ENCODE data around the gene LAT. TPM values are rescaled to one million over a fixed set of nuclear protein-coding genes. Genes with fewer than 3 reads are reported as not detected.

LAT gene
- total RNA-seq, 1 experiment from 2014 or later, result 4.3 TPM

DNA sequence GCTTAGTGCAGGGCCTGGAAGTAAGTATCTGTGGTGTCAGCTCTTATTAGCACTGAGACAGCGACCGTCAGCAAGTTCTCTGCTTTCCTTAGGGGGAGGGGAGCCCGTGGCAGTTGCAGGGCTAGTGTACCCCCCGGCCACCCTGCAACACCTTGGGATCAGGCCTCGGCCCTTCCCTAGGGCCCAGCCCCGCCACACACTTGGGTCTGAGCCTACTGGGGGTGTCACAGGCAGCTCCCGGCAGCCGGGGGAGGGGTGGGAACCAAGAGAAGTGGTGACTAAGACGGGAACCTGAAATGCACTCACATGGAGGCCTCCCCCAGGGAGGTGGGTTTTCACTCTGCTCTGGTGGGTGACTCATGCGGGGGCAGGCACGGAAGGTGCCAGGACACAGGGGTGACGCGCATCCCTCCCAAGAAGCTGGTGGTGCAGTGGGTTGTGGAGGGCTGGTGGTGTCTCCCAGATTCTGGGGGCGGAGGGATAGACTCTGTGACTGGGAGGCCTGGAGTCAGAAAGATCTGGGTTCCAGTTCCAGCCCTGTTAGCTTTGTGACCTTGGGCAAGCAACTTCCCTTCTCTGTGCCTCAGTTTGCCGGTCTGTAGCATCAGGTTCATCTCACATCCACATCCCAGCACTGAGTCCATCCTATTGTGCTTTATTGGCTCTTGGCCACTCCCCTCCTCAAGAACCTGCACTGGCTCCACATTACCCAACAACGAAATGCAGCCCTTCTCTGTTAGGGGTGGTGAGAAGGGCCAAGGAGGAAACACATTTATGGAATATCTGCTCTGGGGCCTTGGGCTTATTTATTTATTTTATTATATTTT, 44.5 kb downstream of the LAT start:
- Histone ChIP-seq H3T11ph (ENCODE audit: low read length) (no peak overlapping the region), H3K56ac (ENCODE audit: insufficient read length, low read depth, low read length) (no peak overlapping the region), H3K23me2 (ENCODE audit: insufficient read length, low read depth, low read length, poor library complexity, severe bottlenecking) (no peaks in the 10 kb centered on the region), H4K8ac (replicated peaks; ENCODE audit: insufficient read length, low read depth, low read length) (no peak overlapping the region), H3K4ac (ENCODE audit: low read depth, low read length) (no peak overlapping the region), H3K79me1 (ENCODE audit: insufficient read depth, low read depth, low read length, poor library complexity, severe bottlenecking) (no peaks in the 10 kb centered on the region), H4K91ac (ENCODE audit: insufficient read length, low read depth, low read length) (no peak overlapping the region), H3K79me2 (ENCODE audit: insufficient read depth, low read length) (no peaks in the 10 kb centered on the region), H3K4me2 (ENCODE audit: insufficient read depth, insufficient read length, low read length) (no peak overlapping the region), H3K27me3 (ENCODE audit: insufficient read depth, low read length) (no peaks in the 10 kb centered on the region), H3K18ac (ENCODE audit: insufficient read length, low read depth, low read length) (peak overlapping the region; percentile 54), H2BK20ac (ENCODE audit: low read depth, low read length, poor library complexity, severe bottlenecking) (no peak overlapping the region), H4K20me1 (ENCODE audit: control insufficient read depth, insufficient read depth, insufficient read length) (no peaks in the 10 kb centered on the region), H2AK5ac (ENCODE audit: insufficient read length, low read length) (no peak overlapping the region), H3K27ac (ENCODE audit: insufficient read length, low read depth, low read length) (no peak overlapping the region), H2BK15ac (ENCODE audit: low read depth, low read length) (no peak overlapping the region), H3K9ac (ENCODE audit: extremely low read depth, insufficient read length, low read length) (no peak overlapping the region), H3K23ac (ENCODE audit: insufficient read length, low read depth, low read length) (no peak overlapping the region), H2AFZ (ENCODE audit: low read length) (no peak overlapping the region), H2BK12ac (ENCODE audit: insufficient read length, low read depth, low read length) (no peak overlapping the region), H2BK120ac (ENCODE audit: low read depth, low read length, poor library complexity, severe bottlenecking) (no peak overlapping the region), H2BK5ac (ENCODE audit: insufficient read length, low read length) (no peak overlapping the region), H4K5ac (ENCODE audit: insufficient read length, low read depth, low read length) (no peak overlapping the region), H3K9me3 (ENCODE audit: control insufficient read depth, low read depth, low read length) (no peaks in the 10 kb centered on the region), H3K14ac (ENCODE audit: insufficient read depth, low read length) (no peak overlapping the region), H3K4me1 (ENCODE audit: insufficient read depth, low read length) (no peaks in the 10 kb centered on the region; the same call in 1 of the 2 replicates)
- WGBS (ENCODE audit: extremely low coverage, insufficient read length, low lambda C conversion rate), result no CpG with 5 or more reads among the region's 16 CpGs
- Mint-ChIP-seq H3K36me3 (ENCODE audit: insufficient read depth in 1 of 3, low read depth in 3 of 3) (no peaks in the 10 kb centered on the region), H3K4me1 (peaks cover 10 to 22% of the 10 kb centered on the region in 2 experiments), H3K4me3 (peak overlapping the region in 1 of 2 experiments; percentile 62; a peak in 2 of 5 replicates), H3K27ac (peak overlapping the region in 1 of 3 experiments; percentile 77; a peak in 2 of 7 replicates), H3K27me3 (ENCODE audit: low read depth) (no peaks in the 10 kb centered on the region), H3K9me3 (no peaks in the 10 kb centered on the region)
- peak; percentile 38 for DNase-seq
- TF ChIP-seq, protein P1, sequence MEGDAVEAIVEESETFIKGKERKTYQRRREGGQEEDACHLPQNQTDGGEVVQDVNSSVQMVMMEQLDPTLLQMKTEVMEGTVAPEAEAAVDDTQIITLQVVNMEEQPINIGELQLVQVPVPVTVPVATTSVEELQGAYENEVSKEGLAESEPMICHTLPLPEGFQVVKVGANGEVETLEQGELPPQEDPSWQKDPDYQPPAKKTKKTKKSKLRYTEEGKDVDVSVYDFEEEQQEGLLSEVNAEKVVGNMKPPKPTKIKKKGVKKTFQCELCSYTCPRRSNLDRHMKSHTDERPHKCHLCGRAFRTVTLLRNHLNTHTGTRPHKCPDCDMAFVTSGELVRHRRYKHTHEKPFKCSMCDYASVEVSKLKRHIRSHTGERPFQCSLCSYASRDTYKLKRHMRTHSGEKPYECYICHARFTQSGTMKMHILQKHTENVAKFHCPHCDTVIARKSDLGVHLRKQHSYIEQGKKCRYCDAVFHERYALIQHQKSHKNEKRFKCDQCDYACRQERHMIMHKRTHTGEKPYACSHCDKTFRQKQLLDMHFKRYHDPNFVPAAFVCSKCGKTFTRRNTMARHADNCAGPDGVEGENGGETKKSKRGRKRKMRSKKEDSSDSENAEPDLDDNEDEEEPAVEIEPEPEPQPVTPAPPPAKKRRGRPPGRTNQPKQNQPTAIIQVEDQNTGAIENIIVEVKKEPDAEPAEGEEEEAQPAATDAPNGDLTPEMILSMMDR (conservative IDR thresholded peaks at IDR 0.05), result no peak
